Activated CD8-positive, alpha-beta memory T cell treated with anti-CD3 and anti-CD28 coated beads, Interleukin-2, amount 50 U/mL, for 1 hour (primary cell): ENCODE measurements around the gene GAMT.

Experiments
- DNase-seq: peaks from one replicate; pipeline ENCODE4 v3.0.0-alpha.2; 2020; ENCODE audit errors: extremely low read depth

The GAMT gene

GRCh38 chr19:1400281-1401137 lies 833 bp downstream of the GAMT start:
- DNase-seq: no peak

DNA sequence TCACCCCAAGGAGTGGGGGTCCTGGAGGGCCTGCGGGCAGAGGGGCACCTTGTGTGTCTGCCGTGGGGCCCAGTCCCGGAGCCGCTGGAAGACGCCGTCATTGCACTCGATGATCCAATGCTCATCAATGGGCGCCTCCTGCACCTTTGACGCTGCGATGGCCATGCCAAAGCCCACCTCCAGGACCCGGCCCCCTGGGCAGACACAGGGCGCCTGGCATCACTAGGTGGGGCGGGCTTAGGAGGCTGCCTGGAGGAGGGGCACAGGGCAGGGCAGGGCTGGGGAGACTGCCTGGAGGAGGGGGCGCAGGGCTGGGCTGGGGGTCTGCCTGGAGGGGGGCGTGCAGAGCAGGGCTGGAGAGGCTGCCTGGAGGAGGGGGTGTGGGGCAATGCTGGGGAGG lies 1.6 kb downstream of the GAMT start:
- no peak for DNase-seq

- no peak for DNase-seq
Measured at GRCh38 chr19:1399079-1399478, 2.3 kb downstream of the GAMT start.

- no peak for DNase-seq
Measured at GRCh38 chr19:1397838-1398237, 3.5 kb downstream of the GAMT start.

GRCh38 chr19:1396768-1397679 lies 4.3 kb downstream of the GAMT start:
- no peak for DNase-seq

GRCh38 chr19:1396019-1396767 lies 5.1 kb downstream of the GAMT start:
- DNase-seq: no peak

DNA sequence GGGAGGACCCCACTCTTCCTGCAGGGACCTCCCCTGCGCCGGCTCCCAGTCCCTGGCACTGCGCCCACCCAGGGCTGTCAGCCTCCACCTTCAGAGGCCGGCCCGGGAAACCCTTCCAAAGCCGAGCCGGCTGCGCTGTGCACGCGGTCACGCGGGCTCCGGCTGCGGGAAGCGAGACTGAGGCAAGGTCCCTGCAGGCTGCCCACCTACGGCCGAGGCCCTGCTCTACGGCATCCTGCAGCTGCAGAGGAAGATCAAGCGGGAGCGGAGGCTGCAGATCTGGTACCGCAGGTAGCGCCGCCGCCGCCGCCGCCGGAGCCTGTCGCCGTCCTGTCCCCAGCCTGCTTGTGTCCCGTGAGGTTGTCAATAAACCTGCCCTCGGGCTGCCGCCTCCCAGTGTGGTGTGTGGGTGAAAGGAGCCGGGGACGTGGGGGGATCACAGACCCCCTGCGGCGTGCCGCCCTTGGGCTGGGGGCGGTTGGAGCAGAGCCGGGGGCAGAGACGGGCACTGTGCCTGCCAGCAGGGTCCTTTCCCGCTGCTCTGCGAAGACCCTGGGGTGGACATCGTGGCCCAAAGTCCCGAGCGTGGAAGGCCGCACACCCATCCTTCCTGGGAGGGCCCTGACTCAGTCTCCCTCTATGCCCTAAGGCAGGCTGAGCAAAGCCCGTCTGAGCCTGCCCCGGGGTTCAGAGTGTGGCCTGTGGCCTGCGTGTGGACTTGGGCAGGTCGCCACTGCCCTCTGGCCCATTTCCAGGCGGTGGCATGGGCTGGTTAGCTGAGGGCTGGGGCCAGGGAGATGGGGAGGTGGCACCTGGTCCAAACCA lies 5.9 kb downstream of the GAMT start:
- no peak for DNase-seq

DNA sequence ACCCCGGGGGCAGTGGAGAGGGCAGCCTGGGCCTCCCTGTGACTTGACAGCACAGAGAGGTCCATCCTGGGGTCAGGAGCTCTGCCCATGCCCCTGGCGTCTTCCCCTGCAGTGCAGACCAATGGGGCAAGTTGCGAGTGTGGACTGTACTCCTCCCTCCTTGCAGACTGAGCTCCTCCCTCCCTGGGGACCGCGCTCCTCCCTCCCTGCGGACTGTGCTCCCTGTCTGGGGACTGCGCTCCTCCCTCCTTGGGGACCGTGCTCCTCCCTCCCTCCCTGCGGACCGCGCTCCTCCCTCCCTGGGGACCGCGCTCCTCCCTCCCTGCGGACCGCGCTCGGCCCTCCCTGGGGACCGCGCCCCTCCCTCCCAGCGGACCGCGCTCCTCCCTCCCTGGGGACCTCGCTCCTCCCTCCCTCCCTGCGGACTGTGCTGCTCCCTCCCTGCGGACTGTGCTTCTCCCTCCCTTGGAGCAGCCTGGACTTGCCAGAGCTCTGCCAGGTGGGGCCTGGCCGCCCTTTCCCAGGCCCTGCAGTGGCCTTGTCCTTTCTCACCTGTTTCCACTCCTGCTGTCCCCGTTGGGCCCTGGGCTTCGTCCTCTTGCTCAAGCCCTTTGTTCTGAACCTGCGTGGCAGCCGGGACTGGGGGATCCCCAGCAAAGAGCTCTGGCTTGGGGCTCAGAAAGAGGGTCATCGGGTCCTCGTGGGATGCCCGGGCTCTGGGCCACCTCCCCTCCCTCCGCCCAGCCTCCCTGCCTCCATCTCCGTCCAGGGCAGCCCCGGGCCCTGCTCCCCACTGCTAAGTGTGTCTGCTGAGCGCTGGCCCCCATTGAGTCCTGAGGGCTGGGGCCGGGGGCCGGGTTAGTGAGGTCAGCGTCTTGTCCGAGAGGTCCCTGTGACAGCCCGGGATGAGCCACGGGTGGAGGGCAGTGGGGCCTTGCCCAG lies 6.8 kb downstream of the GAMT start:
- DNase-seq: no peak

DNA sequence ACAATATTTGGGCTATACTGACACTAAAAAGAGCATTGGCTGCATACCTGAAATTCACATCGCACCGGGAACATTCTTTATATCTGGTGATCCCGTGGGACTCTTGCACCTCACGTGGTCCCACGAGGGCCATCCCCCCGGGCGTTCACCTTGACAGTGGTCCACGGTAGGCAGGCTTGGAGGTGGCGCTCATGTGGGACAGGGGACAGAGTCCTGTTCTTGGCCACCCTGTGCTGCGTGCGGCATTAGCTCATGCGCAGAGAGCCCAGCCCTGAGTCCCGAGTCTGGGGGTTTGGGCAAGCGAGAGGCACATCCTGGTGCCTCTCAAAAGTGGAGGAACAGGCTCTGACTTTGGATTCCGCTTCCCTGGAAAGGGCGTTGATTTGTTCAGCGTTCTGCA lies 7.5 kb downstream of the GAMT start:
- DNase-seq: no peak

GRCh38 chr19:1392939-1393530 lies 8.3 kb downstream of the GAMT start:
- DNase-seq: no peak

GRCh38 chr19:1392407-1392806 lies 8.9 kb downstream of the GAMT start:
- DNase-seq: no peak

DNA sequence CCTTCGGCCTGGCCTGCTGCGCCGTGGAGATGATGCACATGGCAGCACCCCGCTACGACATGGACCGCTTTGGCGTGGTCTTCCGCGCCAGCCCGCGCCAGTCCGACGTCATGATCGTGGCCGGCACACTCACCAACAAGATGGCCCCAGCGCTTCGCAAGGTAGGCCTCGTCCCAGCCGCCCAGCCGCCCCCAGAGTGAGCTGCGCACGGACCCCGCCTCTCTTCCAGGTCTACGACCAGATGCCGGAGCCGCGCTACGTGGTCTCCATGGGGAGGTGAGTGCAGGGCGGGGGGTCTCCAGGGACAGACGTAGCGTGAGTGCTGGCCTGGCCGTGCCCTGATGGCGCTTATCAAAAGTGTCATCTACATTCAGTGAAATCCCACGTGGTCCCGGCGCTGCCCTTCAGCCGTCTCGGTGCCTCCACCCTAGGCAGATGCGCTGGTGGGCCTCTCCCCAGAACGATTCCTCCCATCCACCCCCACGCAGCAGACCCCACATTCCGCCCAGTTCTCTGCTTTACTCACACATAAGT lies 10.4 kb downstream of the GAMT start:
- no peak for DNase-seq

GRCh38 chr19:1389033-1389940 lies 12.1 kb downstream of the GAMT start:
- no peak for DNase-seq

GRCh38 chr19:1388637-1389026 lies 12.7 kb downstream of the GAMT start:
- no peak for DNase-seq

- no peak for DNase-seq
Measured at GRCh38 chr19:1387684-1388636, 13.4 kb downstream of the GAMT start.

DNA sequence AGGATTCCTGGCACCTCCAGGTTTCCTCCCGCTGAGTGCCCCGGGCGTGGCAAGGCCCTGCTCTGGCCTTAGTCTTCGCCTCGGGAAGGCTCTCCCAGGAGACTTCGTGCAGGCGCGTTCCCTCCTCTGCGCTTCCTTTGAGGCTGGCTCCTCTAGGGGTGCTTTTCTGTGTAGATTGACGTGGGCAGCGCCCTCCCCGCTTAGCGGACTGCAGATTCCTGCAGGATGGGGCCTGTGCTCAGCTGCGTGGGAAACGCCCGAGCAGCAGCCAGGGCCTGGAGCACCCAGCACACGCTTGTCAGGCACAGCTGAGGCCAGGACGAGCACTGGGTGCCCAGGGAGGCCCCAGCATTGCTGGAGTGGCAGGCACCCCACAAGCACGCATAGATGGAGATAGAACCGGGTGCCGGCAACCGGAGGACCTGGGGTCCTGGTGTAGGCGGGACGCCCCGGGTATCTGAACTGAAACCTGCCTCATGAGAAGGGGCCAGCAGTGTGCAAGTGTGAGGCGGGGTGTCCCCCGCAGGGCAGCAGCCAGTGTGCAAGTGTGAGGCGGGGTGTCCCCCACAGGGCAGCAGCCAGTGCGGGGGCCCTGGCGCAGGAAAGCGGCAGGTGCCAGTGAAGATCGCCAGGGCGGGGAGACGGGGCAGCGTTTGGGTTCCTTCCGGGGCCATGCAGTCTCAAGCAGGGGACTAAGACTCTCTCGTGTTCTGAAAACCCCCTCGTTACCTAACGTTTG lies 14.2 kb downstream of the GAMT start:
- DNase-seq: no peak

DNA sequence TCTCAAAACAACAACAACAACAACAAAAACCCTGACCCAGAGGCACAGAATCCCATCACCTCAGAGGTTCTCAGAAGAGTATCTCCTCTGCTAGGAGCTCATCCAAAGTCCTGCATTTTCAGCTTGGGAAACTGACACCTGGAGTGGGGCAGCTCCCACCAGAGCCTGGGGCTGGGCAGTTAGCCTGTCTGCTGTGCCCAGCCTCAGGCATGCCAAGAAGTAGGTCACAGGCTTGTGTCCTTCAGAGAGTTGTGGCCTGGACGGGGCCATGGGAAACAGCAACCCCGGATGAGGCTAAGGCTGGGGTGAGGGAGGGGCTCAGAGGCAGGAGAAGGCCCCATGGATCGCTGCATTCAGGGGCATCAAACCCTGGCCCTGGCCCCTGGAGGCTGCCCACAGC lies 15.5 kb downstream of the GAMT start:
- DNase-seq: no peak
